HG02840 (cell line): ENCODE data around the gene KHDC4.

ENCODE experiments used
- ATAC-seq: cut with Tn5 transposase; IDR thresholded peaks from one replicate; pipeline ENCODE4 v1.9.1; 2021; ENCODE audit warnings: mild to moderate bottlenecking, moderate library complexity, moderate number of reproducible peaks; ENCODE audit not compliant: unreplicated experiment, low FRiP score

The KHDC4 gene

DNA sequence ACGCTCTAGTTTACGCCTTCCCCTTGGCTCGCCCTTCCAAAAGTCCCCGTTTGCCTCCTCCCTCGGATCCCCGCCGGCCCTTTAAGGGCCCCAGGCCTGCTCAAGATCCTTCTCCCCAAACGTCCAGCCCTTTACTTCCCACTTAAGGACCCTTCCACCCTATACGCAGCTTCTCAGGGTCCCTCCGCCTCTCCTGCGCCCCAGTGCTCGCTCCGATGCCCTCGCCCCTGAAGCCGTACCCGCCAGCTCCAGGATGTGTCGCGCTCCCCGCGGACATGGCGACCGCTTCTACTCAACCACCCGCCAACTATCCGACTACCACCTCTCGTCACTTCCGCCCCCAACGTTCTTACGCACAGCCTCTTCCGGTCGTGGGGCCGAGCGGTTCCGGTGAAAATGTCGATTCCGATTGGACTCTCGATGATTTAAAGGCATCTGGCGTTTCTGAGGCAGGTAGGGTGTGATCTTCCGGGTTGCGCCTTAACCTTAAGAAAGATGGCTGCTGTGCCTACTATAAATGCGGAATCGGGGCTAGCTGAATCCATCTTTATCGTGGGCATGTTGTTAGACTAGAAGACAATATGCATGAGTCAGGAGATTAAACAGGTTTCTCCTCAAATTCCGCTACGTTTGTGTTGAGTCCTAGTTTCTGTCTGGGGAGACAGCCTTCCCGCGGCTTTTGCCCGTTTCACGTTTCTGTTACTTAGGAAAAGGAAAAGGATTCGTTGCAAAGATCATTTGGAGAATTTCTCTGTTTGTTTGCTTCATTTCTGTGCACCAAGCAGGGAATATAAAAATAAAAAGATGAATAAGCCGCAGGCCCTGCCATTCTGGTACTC is at the start of gene KHDC4:
Gene KHDC4 (minus strand): TSS at position 317 of the 839 bp plus-strand sequence. CDS start 40 bp downstream, at position 277.
- ATAC-seq: peak; percentile 93

DNA sequence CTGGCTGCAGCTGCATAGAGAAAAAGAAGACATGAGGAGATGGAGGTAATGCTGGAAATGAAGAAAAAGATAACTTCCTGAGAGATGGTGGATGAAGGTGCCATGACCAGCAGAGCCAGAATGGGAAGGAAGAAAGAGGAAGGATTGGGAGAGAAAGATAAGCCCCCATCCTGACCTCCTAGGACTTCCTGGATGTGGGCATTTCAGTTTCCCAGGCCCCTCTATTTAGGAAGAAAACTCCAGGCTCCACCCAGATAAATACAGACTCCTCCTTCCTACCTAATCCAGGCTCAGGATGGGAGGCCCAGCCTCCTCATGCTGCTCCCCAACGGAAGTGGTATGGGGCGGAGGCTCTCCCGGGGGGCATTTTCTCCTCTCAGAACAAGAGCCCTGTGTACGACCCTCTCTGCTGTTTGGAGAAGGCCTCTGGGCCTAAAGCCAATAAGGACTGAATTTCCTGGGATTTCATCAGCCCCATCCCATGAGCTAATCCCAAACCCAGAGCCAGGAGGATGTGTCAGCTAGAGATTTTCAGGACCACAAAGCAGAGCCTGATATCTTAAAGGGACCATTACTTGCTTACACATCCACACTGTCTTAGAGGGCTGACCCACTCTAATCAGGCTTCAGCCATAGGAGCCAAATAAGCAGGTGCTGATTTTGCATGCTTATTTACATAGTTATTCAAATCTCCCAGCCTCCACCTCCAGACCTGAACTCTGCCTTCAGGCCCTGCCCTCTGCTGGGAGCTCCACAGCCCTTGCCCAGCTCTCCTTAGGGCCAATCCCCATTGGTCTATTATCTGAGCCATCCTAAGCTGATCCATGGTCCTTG is 49.2 kb upstream of the KHDC4 start:
- ATAC-seq: no peak

DNA sequence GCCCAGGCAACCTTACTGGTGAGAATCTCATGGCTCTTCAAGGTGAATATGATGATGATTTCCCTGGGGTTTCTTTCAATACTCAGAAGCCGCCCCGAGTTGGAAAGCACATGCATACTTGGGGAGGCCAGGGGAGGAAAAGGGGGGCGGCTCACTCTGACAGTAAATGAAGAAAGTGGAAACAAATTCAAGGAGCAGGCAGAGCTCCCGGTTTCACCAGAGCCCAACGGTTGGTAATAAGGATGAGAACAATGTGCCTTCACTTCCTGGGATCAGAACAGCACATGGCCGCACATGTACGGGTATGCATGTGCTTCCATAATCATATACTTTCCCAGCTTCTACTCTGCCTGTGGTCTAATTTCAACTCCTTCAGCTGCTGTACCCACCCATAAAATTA is 47.9 kb upstream of the KHDC4 start:
- ATAC-seq: no peak

DNA sequence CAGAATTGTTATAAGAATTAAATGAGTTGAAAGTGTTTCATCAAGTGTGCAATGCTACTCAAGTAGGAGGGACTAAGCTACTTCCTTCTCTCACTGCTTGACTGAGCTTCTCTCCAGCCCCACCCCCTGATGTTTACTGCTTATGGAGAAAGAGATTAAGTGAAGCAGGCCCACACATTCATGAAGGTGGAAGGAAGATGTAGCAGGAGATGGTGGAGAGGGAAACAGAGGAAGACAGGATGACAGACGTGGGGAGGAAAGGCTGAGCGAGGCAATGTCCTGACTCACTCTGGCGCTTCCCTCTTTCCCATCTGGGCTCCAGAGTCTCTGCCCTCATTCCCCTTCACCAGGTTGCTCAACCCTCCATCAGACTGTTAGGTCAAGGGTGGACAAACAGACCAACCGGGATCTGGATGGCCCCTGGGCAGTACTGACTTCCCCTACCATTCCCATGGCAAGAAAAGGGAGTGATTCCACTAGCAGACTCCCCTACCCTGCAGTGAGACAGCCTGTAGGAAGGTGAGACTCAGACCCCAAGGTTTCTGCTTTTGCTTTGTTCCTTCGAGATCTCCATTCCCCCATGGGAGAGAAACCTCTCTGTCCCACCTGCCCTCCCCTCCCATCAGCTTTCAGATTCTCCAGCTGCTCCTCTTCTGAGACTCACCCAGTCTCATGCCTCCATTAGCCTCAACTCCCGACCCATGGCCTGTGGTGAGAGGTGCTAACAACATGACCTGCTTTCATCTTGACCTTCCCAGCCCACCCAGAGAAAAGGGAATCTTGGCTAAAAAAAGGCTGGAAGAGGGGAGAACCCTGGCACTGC is 47.3 kb upstream of the KHDC4 start:
- no peak for ATAC-seq

DNA sequence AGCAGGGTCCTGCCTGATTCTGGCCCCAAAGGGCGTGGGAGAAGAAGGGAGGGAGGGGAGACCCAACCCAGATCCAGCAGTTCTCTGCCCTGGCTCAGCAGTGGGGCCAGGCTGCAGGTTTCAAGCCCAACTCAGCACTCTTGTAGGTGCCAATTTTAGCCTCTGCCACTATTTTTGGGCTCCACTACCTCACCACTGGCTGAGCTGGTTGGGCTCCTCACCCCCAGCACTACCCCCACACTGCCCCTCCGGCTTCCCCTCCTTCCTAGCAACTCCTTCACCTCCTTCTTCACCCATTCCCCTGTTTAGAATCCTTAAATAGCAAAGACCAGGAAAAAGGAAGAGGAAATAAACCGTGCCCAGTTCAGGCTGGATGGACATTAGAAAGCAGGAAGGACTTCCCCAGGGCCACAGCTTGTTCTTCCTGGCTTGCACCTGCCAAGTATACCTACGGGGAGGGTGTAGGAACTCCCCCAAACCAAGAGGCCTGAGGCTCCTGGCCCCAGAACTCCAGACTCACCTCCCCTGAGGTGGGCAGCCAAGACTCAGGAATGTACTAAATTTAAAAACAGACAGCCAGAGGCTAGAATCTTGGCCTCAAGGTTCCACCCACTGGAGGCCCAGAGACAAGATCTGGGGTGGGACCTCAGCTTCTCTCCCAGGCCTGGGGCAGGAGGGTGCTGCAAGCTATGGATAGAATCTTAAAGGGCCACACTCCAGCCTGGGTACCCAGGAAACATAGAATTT is 45.6 kb upstream of the KHDC4 start:
- no peak for ATAC-seq

DNA sequence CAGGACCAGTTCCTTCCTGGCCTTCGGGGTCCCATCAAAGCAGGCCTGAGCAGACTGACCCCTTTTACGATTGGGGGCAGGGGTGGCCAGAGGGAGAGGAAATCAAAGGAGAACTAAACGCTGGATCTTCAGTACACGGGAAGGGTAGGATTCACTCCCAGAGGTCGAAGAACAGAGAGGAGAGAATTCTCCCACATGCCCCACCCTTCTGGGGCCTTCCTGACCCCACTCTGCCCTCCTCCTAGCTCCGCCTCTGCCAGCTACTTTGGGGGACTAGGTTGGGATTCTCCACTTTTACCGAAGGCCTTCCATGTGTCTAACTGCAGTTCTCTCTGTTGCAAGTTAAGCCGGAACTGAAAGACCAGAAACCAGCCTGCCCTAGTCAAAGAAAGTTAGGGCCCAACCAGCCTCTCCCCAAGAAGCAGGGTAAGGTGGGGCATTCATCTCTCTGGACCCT is 44.8 kb upstream of the KHDC4 start:
- no peak for ATAC-seq

DNA sequence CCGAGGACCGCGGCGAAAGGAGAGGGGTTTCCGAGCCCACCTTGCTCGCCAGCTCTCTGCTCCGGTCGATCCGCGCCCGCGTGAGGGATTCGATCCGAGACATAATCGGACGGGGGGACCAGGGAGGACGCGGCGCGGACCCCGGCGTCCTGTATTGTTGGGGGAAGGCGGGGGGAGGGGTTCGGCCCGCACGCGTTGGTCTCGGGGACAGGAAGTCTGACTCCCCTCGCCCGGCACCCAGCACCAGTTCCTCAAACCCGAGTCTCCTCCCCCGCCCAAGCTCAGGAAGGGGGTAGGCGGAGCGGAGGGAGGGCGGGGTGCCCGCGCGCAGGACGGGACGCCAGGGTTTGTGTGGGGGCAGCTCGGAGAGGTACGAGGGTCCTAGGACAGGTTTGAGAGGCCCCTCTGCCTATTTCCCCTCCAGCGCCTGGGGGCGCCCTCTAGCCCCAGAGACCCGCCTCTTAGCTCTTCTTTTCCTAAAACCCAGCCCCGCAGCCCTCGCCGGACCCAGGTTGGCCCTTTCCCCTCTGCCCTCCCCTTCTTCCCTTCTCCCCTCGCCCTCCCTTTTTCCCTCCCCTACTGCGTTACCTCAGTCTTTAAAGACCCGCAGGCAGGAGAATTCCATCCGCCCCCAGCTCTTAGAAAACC is 44.2 kb upstream of the KHDC4 start, which contains the start of gene ARHGEF2:
Gene ARHGEF2 (minus strand): TSS at position 223 of the 648 bp plus-strand sequence. CDS start 120 bp downstream, at position 103.
- ATAC-seq: peak; percentile 43

DNA sequence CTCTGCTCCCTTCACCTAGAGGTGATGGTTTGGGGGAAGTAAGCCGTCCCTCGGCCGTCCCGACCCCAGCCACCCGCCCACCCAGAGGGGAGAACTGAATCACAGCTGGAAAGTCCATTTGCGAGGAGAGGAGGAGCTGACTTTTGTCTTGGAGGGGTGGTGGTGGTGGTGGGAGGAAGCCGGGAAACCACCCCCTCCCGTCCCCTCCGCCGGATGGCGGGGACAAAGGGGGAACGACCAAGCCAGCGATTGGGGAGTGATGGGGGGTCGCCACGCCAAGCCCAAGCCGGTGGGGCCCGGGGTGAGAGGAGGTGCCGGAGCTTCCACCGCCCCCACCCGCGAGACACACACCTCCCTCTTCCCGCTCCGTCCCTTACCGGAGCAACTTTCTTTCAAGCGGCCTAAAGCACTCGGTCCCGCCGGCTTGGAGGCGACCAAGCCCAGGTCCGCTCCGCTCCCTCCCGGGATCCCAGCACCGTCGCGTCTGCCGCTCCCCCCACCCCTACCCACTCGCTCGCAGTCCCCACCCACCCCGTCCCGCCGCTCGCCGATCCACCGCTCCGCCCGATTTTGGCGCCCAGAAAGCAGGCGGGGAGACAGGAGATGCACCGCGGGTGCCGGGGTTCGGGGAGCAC is 43.6 kb upstream of the KHDC4 start:
- ATAC-seq: no peak

DNA sequence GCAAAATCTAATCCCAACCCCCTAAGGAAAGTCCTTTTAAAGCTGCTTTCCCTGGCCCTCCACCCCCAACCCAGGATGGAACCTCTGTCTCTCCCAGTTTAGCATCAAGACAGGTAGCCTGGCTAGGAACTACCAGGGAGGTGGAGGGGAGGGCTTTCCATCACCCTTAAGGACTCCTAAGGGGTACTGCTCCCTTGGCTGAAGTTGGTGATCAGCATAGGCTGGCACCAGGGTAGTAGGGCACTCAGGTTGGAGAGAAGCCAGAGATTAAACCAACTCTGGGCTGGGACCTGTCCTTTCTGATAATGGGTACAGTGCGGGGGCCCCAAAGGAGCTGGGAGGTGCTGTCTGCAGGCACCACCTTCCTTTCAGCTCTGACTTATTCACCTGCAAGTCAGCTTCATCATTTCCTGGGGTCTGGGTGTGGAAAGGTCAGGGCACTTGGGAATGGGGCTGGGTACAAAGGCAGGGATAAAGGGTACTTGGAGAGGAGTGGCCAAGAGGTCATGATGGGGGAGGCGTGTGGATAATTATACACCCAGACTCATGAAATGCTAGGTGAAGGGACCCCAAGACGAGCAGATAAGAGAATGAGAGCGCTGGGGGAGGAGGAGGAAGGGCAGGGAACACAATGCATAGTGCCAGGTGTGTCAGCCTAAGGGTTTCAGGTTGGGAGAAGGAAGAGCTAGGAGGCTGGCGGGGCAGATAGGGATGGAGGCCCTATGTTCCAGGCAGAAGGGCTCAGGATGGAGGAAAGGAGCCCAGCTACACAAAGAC is 42.9 kb upstream of the KHDC4 start:
- ATAC-seq: no peak

DNA sequence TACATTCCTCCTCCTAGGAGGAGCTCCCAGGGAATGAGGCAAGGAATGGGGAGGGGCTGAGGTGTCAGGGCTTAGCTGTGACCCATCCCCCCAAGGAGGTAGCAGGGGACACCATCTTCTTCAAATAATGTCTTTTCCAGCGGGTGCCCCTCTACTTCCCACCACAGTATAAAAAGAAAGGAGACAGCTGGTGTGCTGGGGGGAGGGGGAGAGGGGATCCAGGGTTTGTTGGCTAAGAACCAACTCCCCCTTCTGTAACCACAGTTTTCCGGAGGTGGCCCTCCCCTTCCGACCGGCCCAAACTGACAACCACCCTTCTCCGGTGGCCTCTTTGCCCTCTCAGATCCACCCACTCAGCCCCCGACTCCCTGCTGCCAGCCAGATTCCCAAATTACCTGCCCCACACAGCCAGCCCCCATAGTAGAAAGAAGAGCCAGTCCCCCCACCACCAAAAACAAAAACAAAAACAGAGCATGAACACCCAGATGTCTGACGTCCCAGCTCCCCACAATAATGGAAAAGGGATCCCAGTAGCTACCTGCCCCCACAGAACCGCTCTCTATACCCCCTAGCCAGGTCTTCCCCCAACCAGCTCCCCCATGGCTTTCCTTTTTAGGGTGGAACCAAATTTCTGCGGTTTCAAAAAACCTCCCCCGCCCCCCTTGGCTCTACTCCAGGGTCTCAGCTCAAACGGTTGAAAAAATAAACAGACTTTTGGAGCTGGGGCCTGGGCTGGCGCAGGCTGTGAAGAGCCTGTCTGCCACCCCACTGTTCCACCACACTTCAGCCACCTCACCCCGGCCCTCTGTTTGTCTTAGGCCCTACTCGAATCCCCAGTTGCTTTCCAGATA is 42.1 kb upstream of the KHDC4 start:
- ATAC-seq: no peak

DNA sequence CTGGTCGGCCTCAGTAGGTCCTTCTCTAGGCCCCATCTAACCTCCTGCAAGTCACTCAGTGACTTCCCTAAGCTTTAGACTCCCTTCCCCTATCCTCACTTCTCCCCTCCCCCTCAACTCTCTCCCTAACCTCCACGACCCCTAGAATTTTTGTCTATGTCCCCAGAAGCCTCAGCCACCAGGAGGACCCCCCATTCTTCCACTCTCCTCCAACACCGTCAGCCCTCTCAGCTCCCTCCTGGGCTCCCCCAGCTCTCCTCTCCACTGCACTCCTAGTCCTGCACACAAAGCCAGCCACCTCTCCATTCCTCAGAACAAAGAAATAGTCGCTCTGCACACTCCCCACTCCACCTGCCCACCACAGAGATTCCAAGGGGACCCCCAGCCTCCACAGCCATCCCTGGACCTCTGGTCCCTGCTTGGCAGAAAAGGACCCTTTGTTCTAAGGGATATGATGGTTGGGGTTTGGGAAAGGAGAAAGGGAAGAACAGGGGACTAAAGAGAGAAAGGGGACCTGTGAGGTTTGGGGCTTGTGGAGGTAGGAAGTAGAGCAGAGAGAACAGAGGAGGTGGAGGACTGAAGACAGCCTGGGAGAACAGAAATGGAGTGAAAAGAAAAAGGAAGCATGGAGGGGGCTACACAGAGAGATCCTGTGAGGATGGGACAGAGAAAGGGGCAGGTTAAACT is 41.3 kb upstream of the KHDC4 start:
- ATAC-seq: no peak

DNA sequence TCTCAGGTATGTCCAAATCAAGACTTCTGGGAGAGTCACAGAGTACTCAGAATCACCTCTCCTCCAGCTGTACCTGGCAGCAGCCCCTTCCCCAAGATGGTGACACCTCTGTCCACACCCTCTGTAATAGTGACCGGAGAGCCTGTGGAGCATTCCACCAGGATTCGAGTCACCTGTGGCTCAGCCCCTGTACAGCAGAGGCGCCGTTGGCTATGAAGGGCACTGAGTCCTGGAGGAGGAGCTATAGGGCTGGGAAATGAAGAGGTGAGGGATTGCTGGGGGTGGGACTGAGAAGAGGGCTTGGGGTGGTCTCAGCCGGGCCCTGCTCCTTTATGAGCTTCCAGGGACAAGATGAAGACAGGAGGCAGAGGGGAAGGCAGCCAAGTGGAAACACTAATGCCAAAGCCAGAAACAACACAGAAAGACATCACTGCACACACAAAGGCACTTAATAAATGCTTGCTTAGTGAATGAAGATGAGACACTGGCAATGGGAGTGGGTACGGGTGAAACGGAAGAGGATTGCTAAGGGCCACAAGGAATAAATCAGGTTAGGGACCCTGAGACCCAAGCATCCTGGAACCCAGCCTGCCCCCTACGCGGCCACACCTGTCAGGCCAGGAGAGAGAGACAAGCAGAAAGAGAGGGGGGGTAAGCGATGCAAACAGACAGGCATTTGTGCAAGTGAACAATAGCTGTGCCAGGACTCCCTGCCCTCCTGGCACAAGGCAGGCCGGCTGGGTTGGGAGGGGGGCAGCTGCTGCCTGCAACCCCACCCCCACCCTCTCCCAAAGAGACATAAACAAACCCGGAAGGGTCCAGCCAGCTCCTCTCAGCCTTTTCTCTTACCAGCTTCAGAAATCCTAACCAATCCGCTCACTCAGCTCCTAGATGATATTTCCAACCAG is 40.2 kb upstream of the KHDC4 start:
- no peak for ATAC-seq

DNA sequence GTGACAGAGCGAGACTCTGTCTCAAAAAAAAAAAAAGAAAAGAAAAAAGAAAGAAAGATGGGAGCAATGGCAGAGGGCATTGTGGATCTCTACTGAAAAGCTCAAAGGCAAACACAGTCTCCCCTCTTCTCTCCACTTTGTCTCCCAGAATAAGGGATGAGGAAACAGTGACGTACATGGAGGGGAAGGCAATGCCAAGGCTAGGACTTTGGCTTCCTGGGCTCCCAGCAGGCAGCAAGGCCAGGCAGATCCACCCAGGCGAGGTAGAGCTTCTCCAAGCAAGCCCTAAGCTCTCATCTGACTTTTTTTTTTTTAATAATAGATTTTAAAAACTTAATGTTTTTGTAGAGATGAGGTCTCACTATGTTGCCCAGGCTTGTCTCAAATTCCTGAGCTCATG is 39.5 kb upstream of the KHDC4 start:
- no peak for ATAC-seq

DNA sequence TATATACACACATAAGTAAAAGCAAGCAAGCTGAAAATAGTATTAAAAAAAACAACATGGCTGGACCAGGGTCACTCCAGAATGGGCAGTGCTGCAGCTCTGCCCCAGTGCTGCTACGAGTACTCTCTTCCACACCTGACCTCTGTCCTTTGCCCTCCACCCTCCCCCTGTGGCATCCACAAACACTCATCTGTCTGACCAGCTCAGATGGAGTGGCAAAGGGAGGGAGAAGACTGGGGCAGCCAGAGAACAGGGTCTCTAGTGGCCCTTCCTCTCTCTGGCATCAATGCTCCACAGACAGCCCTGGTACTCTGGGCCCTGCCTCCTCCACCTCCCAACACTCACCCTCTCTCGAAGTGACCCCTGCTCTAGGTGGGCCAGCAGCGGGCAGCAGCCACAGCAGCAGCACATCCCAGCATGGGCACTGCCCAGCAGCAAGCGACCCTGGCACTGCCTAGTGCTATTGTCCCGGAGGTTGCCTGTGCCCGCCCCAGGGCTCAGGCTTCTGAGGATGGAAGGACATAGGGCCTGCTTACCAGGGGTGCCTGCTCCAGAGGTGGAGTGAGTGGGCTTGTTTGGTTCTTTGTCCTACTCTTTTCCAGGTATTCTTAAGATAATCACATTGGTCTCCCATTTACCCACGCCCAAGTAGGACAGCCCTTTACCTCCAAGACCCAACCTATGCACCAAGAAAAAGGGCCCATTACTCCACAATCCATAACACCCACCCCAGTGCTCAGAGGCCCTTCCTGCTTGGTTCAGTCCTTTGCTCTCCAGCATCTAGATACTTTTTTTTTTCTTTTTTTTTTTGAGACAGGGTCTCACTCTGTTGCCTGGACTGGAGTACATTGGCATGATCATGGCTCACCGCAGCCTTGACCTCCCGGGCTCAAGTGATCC is 37.9 kb upstream of the KHDC4 start:
- ATAC-seq: no peak
